Measurements from ENCODE around the gene HSD3B7. TPM values are rescaled to one million over a fixed set of nuclear protein-coding genes. Genes with fewer than 3 reads are reported as not detected.

The HSD3B7 gene
- total and polyA plus RNA-seq, 2 of the 4 experiments (the other 2 are of a cell fraction): 8.5 to 11.3 TPM

- H3K36me3 ChIP-seq (ENCODE audit: control insufficient read depth, insufficient read depth, low read length): peaks cover 4% of the 10 kb centered on the region; the same call in 1 of the 2 replicates
- peaks cover 7% of the 10 kb centered on the region for H3K4me1 ChIP-seq (ENCODE audit: control insufficient read depth, insufficient read depth, low read length)
- no peak for TF ChIP-seq RCOR1 (IDR thresholded peaks at IDR 0.05; ENCODE audit: insufficient replicate concordance, low read length)
- no peak for TF ChIP-seq RFX5 (IDR thresholded peaks at IDR 0.05; ENCODE audit: low read depth, low read length)
- no peak for TF ChIP-seq USF2 (IDR thresholded peaks at IDR 0.05; ENCODE audit: low read depth, low read length)
- no peak for TF ChIP-seq FOS (IDR thresholded peaks at IDR 0.05; ENCODE audit: low read depth, low read length)
- TF ChIP-seq CTCF (conservative IDR thresholded peaks at IDR 0.05; ENCODE audit: low read depth, low read length): no peak
- no peak for TF ChIP-seq BHLHE40 (IDR thresholded peaks at IDR 0.05; ENCODE audit: low read depth, low read length)
- TF ChIP-seq ELK1 (IDR thresholded peaks at IDR 0.05; ENCODE audit: borderline replicate concordance, low read depth, low read length): no peak
- no peak for TF ChIP-seq CEBPB (IDR thresholded peaks at IDR 0.05; ENCODE audit: low read depth, low read length)
- no peak for TF ChIP-seq RAD21 (IDR thresholded peaks at IDR 0.05; ENCODE audit: low read length)
- TF ChIP-seq NFE2L2 (IDR thresholded peaks at IDR 0.05; ENCODE audit: low read depth, low read length): no peak
- no peak for TF ChIP-seq MAZ (IDR thresholded peaks at IDR 0.05; ENCODE audit: borderline replicate concordance, low read depth, low read length)
- TF ChIP-seq SMC3 (IDR thresholded peaks at IDR 0.05; ENCODE audit: low read depth, low read length): no peak
- no peak for TF ChIP-seq CHD1 (IDR thresholded peaks at IDR 0.05; ENCODE audit: low read depth, low read length)
- no peak for TF ChIP-seq POLR2A (IDR thresholded peaks at IDR 0.05; ENCODE audit: low read depth, low read length)
- no peak for TF ChIP-seq MXI1 (IDR thresholded peaks at IDR 0.05; ENCODE audit: borderline replicate concordance, low read depth, low read length)
- no peak for TF ChIP-seq MAFK (IDR thresholded peaks at IDR 0.05; ENCODE audit: low read depth, low read length)
- H3K27me3 ChIP-seq (ENCODE audit: control insufficient read depth, insufficient read depth, low read length): no peaks in the 10 kb centered on the region
- H4K8ac ChIP-seq (ENCODE audit: low read depth in 2 of 2, low read length in 2 of 2): no peak overlapping the region
- no peaks in the 10 kb centered on the region for H3K9me3 ChIP-seq (ENCODE audit: control insufficient read depth, insufficient read depth, low read length)
- peaks cover 15 to 45% of the 10 kb centered on the region in 2 experiments; a peak in 3 of 4 replicates for H3K79me1 ChIP-seq (ENCODE audit: low read depth in 1 of 2, low read length in 2 of 2)
- no peak overlapping the region for H2AK9ac ChIP-seq (replicated peaks; ENCODE audit: low read depth, low read length, poor library complexity)
- H3K9me1 ChIP-seq (ENCODE audit: insufficient read depth, low read length): peaks cover 11% of the 10 kb centered on the region; the same call in 1 of the 2 replicates
- DNase-seq: no peak
- no peak overlapping the region for H3K4me2 ChIP-seq (ENCODE audit: low read depth, low read length)
- no peak overlapping the region for H3K4ac ChIP-seq (ENCODE audit: low read depth, low read length)
- H4K5ac ChIP-seq (ENCODE audit: low read depth, low read length): no peak overlapping the region
- H2BK120ac ChIP-seq (ENCODE audit: low read depth, low read length): no peak overlapping the region
- ChIA-PET POLR2A (ENCODE audit: unreplicated experiment) (no interaction called here), CTCF (interaction anchor here (0.9 to 1.3 kb wide), 3 partner anchors 16 to 489 kb away, joined by 3 to 4 read pairs (median 3); partner anchors contain the start of gene ZNF843)
- no peak overlapping the region for H3K56ac ChIP-seq (ENCODE audit: extremely low read depth, insufficient read depth, low read length)
- in situ Hi-C loops (cut with MboI; ENCODE audit: low sequenced_read_pairs) (no loop called here), intact Hi-C loops (cut with micrococcal nuclease) (loop anchor here (1.0 to 10.0 kb wide), 4 partner anchors 122 to 912 kb away; partner anchors contain the start of genes ZNF646 and ZNF668), dilution Hi-C loops (cut with HindIII; ENCODE audit: low sequenced_read_pairs, unreplicated experiment) (no loop called here)
- no peak overlapping the region for H2BK5ac ChIP-seq (ENCODE audit: low read depth, low read length, poor library complexity, severe bottlenecking)
- H4K20me1 ChIP-seq (ENCODE audit: insufficient read depth, low read length): peaks cover 10% of the 10 kb centered on the region
- H3K9ac ChIP-seq (ENCODE audit: low read depth, low read length): no peak overlapping the region
- H2BK15ac ChIP-seq (ENCODE audit: low read depth, low read length): no peak overlapping the region
- H3K27ac ChIP-seq (ENCODE audit: insufficient read depth, low read length): no peak overlapping the region
- WGBS, 2 experiments (ENCODE audit: extremely low coverage in 2 of 2, insufficient read length in 1 of 2): no CpG with 5 or more reads among the region's 9 CpGs
- no peak overlapping the region for H3K23ac ChIP-seq (ENCODE audit: low read depth, low read length)
- no peak overlapping the region for H2BK20ac ChIP-seq (ENCODE audit: low read depth, low read length)
- no peak overlapping the region for H2AFZ ChIP-seq (replicated peaks; ENCODE audit: low read length, poor library complexity)
- no peak for ATAC-seq (ENCODE audit: low read depth)
- no peak overlapping the region for H3K18ac ChIP-seq (ENCODE audit: low read depth, low read length)
- no peak overlapping the region for H3K14ac ChIP-seq (replicated peaks; ENCODE audit: low read depth, low read length)
- no peak overlapping the region for H2AK5ac ChIP-seq (ENCODE audit: low read depth, low read length)
- no TSS peak for BruUV-seq (replicated peaks)
- no peak overlapping the region for H4K91ac ChIP-seq (ENCODE audit: insufficient read depth, low read depth, low read length)
- no peak overlapping the region for H3K4me3 ChIP-seq (ENCODE audit: insufficient read depth, low read depth, low read length)
Measured at GRCh38 chr16:30953111-30953510, 31.9 kb upstream of the HSD3B7 start.
